NCI-H128 (cell line): ENCODE data around the gene SOST.

Experiments used
- DNase-seq: peaks from one replicate; lab custom pipeline; 2025; ENCODE audit not compliant: unreplicated experiment; lab: John Stamatoyannopoulos, UW

The SOST gene

GRCh38 chr17:43774304-43775250 is 16.0 kb upstream of the SOST start:
- DNase-seq: no peak

- no peak for DNase-seq
Measured at GRCh38 chr17:43772877-43773648, 14.5 kb upstream of the SOST start.

- DNase-seq: no peak
Measured at GRCh38 chr17:43771463-43771862, 12.9 kb upstream of the SOST start.

- DNase-seq: no peak
Measured at GRCh38 chr17:43770957-43771356, 12.4 kb upstream of the SOST start.

GRCh38 chr17:43769859-43770258 is 11.3 kb upstream of the SOST start:
- no peak for DNase-seq

- no peak for DNase-seq
Measured at GRCh38 chr17:43769426-43769825, 10.8 kb upstream of the SOST start.

GRCh38 chr17:43768943-43769342 is 10.4 kb upstream of the SOST start:
- no peak for DNase-seq

GRCh38 chr17:43768382-43768781 is 9.8 kb upstream of the SOST start:
- DNase-seq: no peak

GRCh38 chr17:43767713-43768059 is 9.1 kb upstream of the SOST start:
- no peak for DNase-seq

GRCh38 chr17:43767053-43767712 is 8.6 kb upstream of the SOST start:
- DNase-seq: no peak

GRCh38 chr17:43766413-43767052 is 7.9 kb upstream of the SOST start:
- no peak for DNase-seq

GRCh38 chr17:43760254-43760852 is 1.8 kb upstream of the SOST start:
- peak; percentile 31 for DNase-seq

- DNase-seq: no peak
Measured at GRCh38 chr17:43759836-43760235, 1.2 kb upstream of the SOST start.

- DNase-seq: no peak
Measured at GRCh38 chr17:43758086-43758485, 505 bp downstream of the SOST start.

- no peak for DNase-seq
Measured at GRCh38 chr17:43757171-43757660, 1.4 kb downstream of the SOST start.

GRCh38 chr17:43756201-43756600 is 2.4 kb downstream of the SOST start:
- no peak for DNase-seq

- no peak for DNase-seq
Measured at GRCh38 chr17:43755389-43755875, 3.2 kb downstream of the SOST start.

GRCh38 chr17:43754947-43755346 is 3.6 kb downstream of the SOST start:
- no peak for DNase-seq

- no peak for DNase-seq
Measured at GRCh38 chr17:43753493-43754129, 5.0 kb downstream of the SOST start.

GRCh38 chr17:43750153-43750552 is 8.4 kb downstream of the SOST start:
- DNase-seq: no peak
